Activated effector memory CD4-positive, alpha-beta T cell treated with Interleukin-2 at 50 U/mL for 16 hours (primary cell): ENCODE data around the gene KPNA6.
A peak's percentile ranks its signal among the peaks of the same experiment; 100 is the strongest.

ENCODE experiments used
- DNase-seq: peaks from one replicate; pipeline ENCODE4 v3.0.0-alpha.2; 2020

The KPNA6 gene

GRCh38 chr1:32194984-32195383, 87.1 kb downstream of the KPNA6 start:
- no peak for DNase-seq

GRCh38 chr1:32195531-32195930, 87.7 kb downstream of the KPNA6 start:
- DNase-seq, result no peak

- no peak for DNase-seq
These were observed 88.3 kb downstream of the KPNA6 start for GRCh38 chr1:32195972-32196823.

- no peak for DNase-seq
These were observed 89.2 kb downstream of the KPNA6 start for GRCh38 chr1:32197074-32197473.

GRCh38 chr1:32197837-32198236, 90.0 kb downstream of the KPNA6 start:
- no peak for DNase-seq

- no peak for DNase-seq
These were observed 90.6 kb downstream of the KPNA6 start for GRCh38 chr1:32198237-32199042.

- no peak for DNase-seq
These were observed 91.3 kb downstream of the KPNA6 start for GRCh38 chr1:32199043-32199716.

- DNase-seq, result no peak
These were observed 91.8 kb downstream of the KPNA6 start for GRCh38 chr1:32199717-32200072.

GRCh38 chr1:32200226-32201010, 92.6 kb downstream of the KPNA6 start, which contains the start of gene CCDC28B:
Gene CCDC28B (plus strand): TSS chr1:32200595. CDS start chr1:32201936, 1,341 bp downstream.
- DNase-seq, result peak; percentile 32

- peak; percentile 70 for DNase-seq
These were observed 93.4 kb downstream of the KPNA6 start for GRCh38 chr1:32201011-32201855.

GRCh38 chr1:32204943-32205361, 97.1 kb downstream of the KPNA6 start:
- no peak for DNase-seq

GRCh38 chr1:32205401-32206370, 97.8 kb downstream of the KPNA6 start, which contains the start of gene IQCC:
Gene IQCC (plus strand): TSS chr1:32205671. CDS start chr1:32205682, 11 bp downstream.
- DNase-seq, result peak; percentile 71

GRCh38 chr1:32208469-32208868, 100.6 kb downstream of the KPNA6 start:
- DNase-seq, result no peak

GRCh38 chr1:32208891-32209328, 101.1 kb downstream of the KPNA6 start, which contains the start of gene DCDC2B:
Gene DCDC2B (plus strand): TSS chr1:32209089. CDS start chr1:32209094, 5 bp downstream.
- DNase-seq, result no peak

- DNase-seq, result peak; percentile 34
These were observed 108.0 kb downstream of the KPNA6 start for GRCh38 chr1:32215629-32216480.

- no peak for DNase-seq
These were observed 108.7 kb downstream of the KPNA6 start for GRCh38 chr1:32216566-32216965.

- DNase-seq, result no peak
These were observed 111.2 kb downstream of the KPNA6 start for GRCh38 chr1:32219022-32219421.

GRCh38 chr1:32220746-32221580, 113.1 kb downstream of the KPNA6 start:
- no peak for DNase-seq
